ENCODE measurements around the gene PCBP3. TPM values are rescaled to one million over a fixed set of nuclear protein-coding genes. Genes with fewer than 3 reads are reported as not detected.

Gene PCBP3
- total RNA-seq, 6 experiments from 2014 or later = 0.37 to 1.5 (median 0.69) TPM

- TF ChIP-seq, protein P1, sequence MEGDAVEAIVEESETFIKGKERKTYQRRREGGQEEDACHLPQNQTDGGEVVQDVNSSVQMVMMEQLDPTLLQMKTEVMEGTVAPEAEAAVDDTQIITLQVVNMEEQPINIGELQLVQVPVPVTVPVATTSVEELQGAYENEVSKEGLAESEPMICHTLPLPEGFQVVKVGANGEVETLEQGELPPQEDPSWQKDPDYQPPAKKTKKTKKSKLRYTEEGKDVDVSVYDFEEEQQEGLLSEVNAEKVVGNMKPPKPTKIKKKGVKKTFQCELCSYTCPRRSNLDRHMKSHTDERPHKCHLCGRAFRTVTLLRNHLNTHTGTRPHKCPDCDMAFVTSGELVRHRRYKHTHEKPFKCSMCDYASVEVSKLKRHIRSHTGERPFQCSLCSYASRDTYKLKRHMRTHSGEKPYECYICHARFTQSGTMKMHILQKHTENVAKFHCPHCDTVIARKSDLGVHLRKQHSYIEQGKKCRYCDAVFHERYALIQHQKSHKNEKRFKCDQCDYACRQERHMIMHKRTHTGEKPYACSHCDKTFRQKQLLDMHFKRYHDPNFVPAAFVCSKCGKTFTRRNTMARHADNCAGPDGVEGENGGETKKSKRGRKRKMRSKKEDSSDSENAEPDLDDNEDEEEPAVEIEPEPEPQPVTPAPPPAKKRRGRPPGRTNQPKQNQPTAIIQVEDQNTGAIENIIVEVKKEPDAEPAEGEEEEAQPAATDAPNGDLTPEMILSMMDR (IDR thresholded peaks at IDR 0.05) = no peak
- TF ChIP-seq POLR2A (IDR thresholded peaks at IDR 0.05) = no peak
- Histone ChIP-seq H3K4me1 (peaks cover 0 to under 1% (median 0%) of the 10 kb centered on the region in 4 donors), H3K27me3 (no peaks in the 10 kb centered on the region), H3K4me3 (no peak overlapping the region), H3K27ac (no peak overlapping the region), H3K9me3 (no peaks in the 10 kb centered on the region), H3K36me3 (no peaks in the 10 kb centered on the region)
- ATAC-seq = no peak
- intact Hi-C loops (cut with DNase I) = no loop called here
- WGBS (ENCODE audit: insufficient coverage, low coverage, low lambda C conversion rate, missing lambda C conversion rate) = 79% methylated on average over 19 of the region's 19 CpGs
- DNase-seq = no peak
These were observed 210.3 kb downstream of the PCBP3 start for GRCh38 chr21:45853703-45854342.

GRCh38 chr21:45854690-45855247, 211.2 kb downstream of the PCBP3 start:
- no peak overlapping the region for H3K27ac ChIP-seq
- DNase-seq = no peak
- peaks cover 0 to 9% (median 0%) of the 10 kb centered on the region in 4 donors for H3K4me1 ChIP-seq
- H3K36me3 ChIP-seq = no peaks in the 10 kb centered on the region
- TF ChIP-seq, protein P1 (IDR thresholded peaks at IDR 0.05) = no peak
- no peak for TF ChIP-seq POLR2A (IDR thresholded peaks at IDR 0.05)
- intact Hi-C loops (cut with DNase I) = no loop called here
- H3K27me3 ChIP-seq = no peaks in the 10 kb centered on the region
- 19% methylated on average over 4 of the region's 12 CpGs for WGBS (ENCODE audit: insufficient coverage, low coverage, low lambda C conversion rate, missing lambda C conversion rate)
- H3K4me3 ChIP-seq = no peak overlapping the region
- ATAC-seq = no peak
- no peaks in the 10 kb centered on the region for H3K9me3 ChIP-seq

DNA sequence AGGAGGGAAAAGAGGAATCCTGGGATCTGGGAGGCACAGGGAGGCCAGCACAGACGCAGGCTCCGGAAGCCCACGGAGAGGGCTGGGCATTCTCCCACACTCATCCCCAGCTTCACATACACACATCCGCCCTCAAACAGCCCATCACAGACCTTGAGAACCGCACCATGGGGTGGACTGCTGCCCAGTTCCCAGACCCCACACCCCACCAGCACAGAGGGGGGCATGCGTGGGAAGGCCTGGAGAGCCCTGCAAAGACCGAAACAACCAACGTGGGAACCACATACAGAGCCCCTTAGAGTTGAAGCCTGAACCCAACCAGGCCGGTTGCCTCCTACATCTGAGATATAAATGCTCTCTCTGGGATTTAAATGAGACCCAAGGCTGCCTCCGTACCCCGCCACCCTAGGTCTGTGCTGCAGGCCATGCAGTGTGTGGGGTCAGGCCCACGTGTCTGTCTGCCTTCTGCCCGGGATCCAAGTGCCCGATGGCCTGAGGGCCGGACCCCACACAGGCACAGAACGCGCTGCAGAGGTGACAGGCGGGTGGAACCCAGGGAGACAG, 211.8 kb downstream of the PCBP3 start:
- intact Hi-C loops (cut with DNase I) = no loop called here
- TF ChIP-seq, protein P1 (IDR thresholded peaks at IDR 0.05) = no peak
- no peak for TF ChIP-seq POLR2A (IDR thresholded peaks at IDR 0.05)
- no peaks in the 10 kb centered on the region for H3K27me3 ChIP-seq
- peaks cover 0 to 9% (median 0%) of the 10 kb centered on the region in 4 donors for H3K4me1 ChIP-seq
- H3K4me3 ChIP-seq = no peak overlapping the region
- WGBS (ENCODE audit: insufficient coverage, low coverage, low lambda C conversion rate, missing lambda C conversion rate) = 57% methylated on average over 3 of the region's 18 CpGs
- no peaks in the 10 kb centered on the region for H3K9me3 ChIP-seq
- ATAC-seq (no peak), DNase-seq (no peak)
- H3K27ac ChIP-seq = no peak overlapping the region
- H3K36me3 ChIP-seq = no peaks in the 10 kb centered on the region

- H3K36me3 ChIP-seq = no peaks in the 10 kb centered on the region
- 73% methylated on average over 11 of the region's 13 CpGs for WGBS (ENCODE audit: insufficient coverage, low coverage, low lambda C conversion rate, missing lambda C conversion rate)
- peaks cover 0 to 9% (median 0%) of the 10 kb centered on the region in 4 donors for H3K4me1 ChIP-seq
- no peaks in the 10 kb centered on the region for H3K9me3 ChIP-seq
- ATAC-seq = no peak
- H3K4me3 ChIP-seq = no peak overlapping the region
- TF ChIP-seq, protein P1 (IDR thresholded peaks at IDR 0.05) = no peak
- no peak for TF ChIP-seq POLR2A (IDR thresholded peaks at IDR 0.05)
- DNase-seq = no peak
- no peak overlapping the region for H3K27ac ChIP-seq
- intact Hi-C loops (cut with DNase I) = no loop called here
- no peaks in the 10 kb centered on the region for H3K27me3 ChIP-seq
These were observed 212.9 kb downstream of the PCBP3 start for GRCh38 chr21:45856442-45856841.

All from right lobe of liver (tissue), 6 donors.